Measurements from ENCODE around the gene M1AP. TPM values are rescaled to one million over a fixed set of nuclear protein-coding genes. Genes with fewer than 3 reads are reported as not detected.
A peak's percentile ranks its signal among the peaks of the same experiment; 100 is the strongest.

Gene M1AP
- total RNA-seq, 1 donor from 2014 or later: 4.9 TPM

GRCh38 chr2:74551942-74552913, 95.9 kb downstream of the M1AP start:
- no peak for DNase-seq (ENCODE audit: extremely low spot score in 2 of 2)
- Histone ChIP-seq H3K27me3 (no peaks in the 10 kb centered on the region), H3K9me3 (no peaks in the 10 kb centered on the region), H3K27ac (no peak overlapping the region), H3K4me3 (no peak overlapping the region), H3K36me3 (no peaks in the 10 kb centered on the region), H3K4me1 (peaks cover 38% of the 10 kb centered on the region)
- intact Hi-C loops (cut with DNase I): no loop called here
- TF ChIP-seq CTCF (IDR thresholded peaks at IDR 0.05) (no peak), POLR2AphosphoS5 (IDR thresholded peaks at IDR 0.05; ENCODE audit: insufficient read depth in 1 of 2, low read depth in 1 of 2) (no peak), POLR2A (IDR thresholded peaks at IDR 0.05) (no peak)

- no peaks in the 10 kb centered on the region for H3K36me3 ChIP-seq
- H3K27me3 ChIP-seq: no peaks in the 10 kb centered on the region
- intact Hi-C loops (cut with DNase I): no loop called here
- no peak overlapping the region for H3K27ac ChIP-seq
- TF ChIP-seq CTCF (IDR thresholded peaks at IDR 0.05) (no peak), POLR2A (IDR thresholded peaks at IDR 0.05) (no peak), POLR2AphosphoS5 (IDR thresholded peaks at IDR 0.05; ENCODE audit: insufficient read depth in 1 of 2, low read depth in 1 of 2) (no peak)
- H3K4me3 ChIP-seq: no peak overlapping the region
- H3K9me3 ChIP-seq: no peaks in the 10 kb centered on the region
- peaks cover 38% of the 10 kb centered on the region for H3K4me1 ChIP-seq
- DNase-seq (ENCODE audit: extremely low spot score in 2 of 2): no peak
Measured at GRCh38 chr2:74551530-74551929, 96.6 kb downstream of the M1AP start.

GRCh38 chr2:74550231-74550630, 97.9 kb downstream of the M1AP start:
- Histone ChIP-seq H3K4me1 (peaks cover 29% of the 10 kb centered on the region), H3K4me3 (no peak overlapping the region), H3K27ac (no peak overlapping the region), H3K9me3 (no peaks in the 10 kb centered on the region), H3K27me3 (no peaks in the 10 kb centered on the region), H3K36me3 (no peaks in the 10 kb centered on the region)
- TF ChIP-seq POLR2AphosphoS5 (IDR thresholded peaks at IDR 0.05; ENCODE audit: insufficient read depth in 1 of 2, low read depth in 1 of 2): no peak
- TF ChIP-seq CTCF (IDR thresholded peaks at IDR 0.05): no peak
- TF ChIP-seq POLR2A (IDR thresholded peaks at IDR 0.05): no peak
- intact Hi-C loops (cut with DNase I): no loop called here
- peak in 1 of 2 donors; percentile 58 for DNase-seq (ENCODE audit: extremely low spot score in 2 of 2)

- peak overlapping the region; percentile 53 to 78 for H3K4me3 ChIP-seq
- peak in 1 of 2 donors; percentile 21 for TF ChIP-seq POLR2AphosphoS5 (IDR thresholded peaks at IDR 0.05; ENCODE audit: insufficient read depth in 1 of 2, low read depth in 1 of 2)
- no peak for TF ChIP-seq CTCF (IDR thresholded peaks at IDR 0.05)
- peaks cover 27% of the 10 kb centered on the region for H3K4me1 ChIP-seq
- no peaks in the 10 kb centered on the region for H3K36me3 ChIP-seq
- intact Hi-C loops (cut with DNase I): no loop called here
- DNase-seq (ENCODE audit: extremely low spot score in 2 of 2): no peak
- H3K27me3 ChIP-seq: no peaks in the 10 kb centered on the region
- H3K27ac ChIP-seq: peak overlapping the region; percentile 72
- H3K9me3 ChIP-seq: no peaks in the 10 kb centered on the region
Measured at GRCh38 chr2:74548900-74549826, 99.0 kb downstream of the M1AP start.
